H1 (cell line): Measurements from ENCODE around the gene SLC12A7. TPM values are rescaled to one million over a fixed set of nuclear protein-coding genes. Genes with fewer than 3 reads are reported as not detected.

Source experiments
- CTCF ChIA-PET: fragments of 300-600 bp; sonication (Branson Sonifier 250); formaldehyde crosslinking; loops from one replicate; lab custom pipeline; 2021; ENCODE audit not compliant: partially characterized antibody; lab: Charles Lee
- POLR2A ChIA-PET: fragments of 300-600 bp; sonication (Branson Sonifier 250); formaldehyde crosslinking; loops from one replicate; lab custom pipeline; 2021; ENCODE audit warnings: inconsistent platforms; ENCODE audit not compliant: partially characterized antibody; lab: Charles Lee
- DNase-seq, 2 experiments: peaks; one replicate each; pipeline versions ENCODE4 v3.0.0 to v3.0.0-alpha.2; 2010 to 2022; ENCODE audit warnings: low spot score in 2 of 2, low read depth in 1 of 2, mixed read lengths in 1 of 2
- FAIRE-seq: peaks from 2 replicates; lab custom pipeline; 2011; peaks lifted over from hg19 to GRCh38; lab: Jason Lieb, UNC
- H2AFZ ChIP-seq: 2 replicates; pipeline ENCODE4 v1.8.1; 2012; ENCODE audit warnings: low read length, inconsistent platforms
- H2AK5ac ChIP-seq: 2 replicates; pipeline ENCODE4 v1.6.1; 2013; ENCODE audit warnings: low read depth, low read length
- H2BK120ac ChIP-seq: replicated peaks from 2 replicates; pipeline ENCODE3; 2013; ENCODE audit warnings: low read depth, low read length, inconsistent platforms
- H2BK12ac ChIP-seq: 2 replicates; pipeline ENCODE4 v1.6.1; 2013; ENCODE audit warnings: low read depth, low read length
- H2BK15ac ChIP-seq: 2 replicates; pipeline ENCODE4 v1.6.1; 2013; ENCODE audit warnings: low read length
- H2BK20ac ChIP-seq: 2 replicates; pipeline ENCODE4 v1.6.1; 2013; ENCODE audit warnings: low read length
- H2BK5ac ChIP-seq: 2 replicates; pipeline ENCODE4 v1.6.1; 2013; ENCODE audit warnings: low read depth, low read length
- H3K14ac ChIP-seq: 2 replicates; pipeline ENCODE4 v1.6.1; 2013; ENCODE audit warnings: inconsistent platforms; ENCODE audit not compliant: insufficient read length
- H3K18ac ChIP-seq: 2 replicates; pipeline ENCODE4 v1.6.1; 2013; ENCODE audit warnings: low read length; ENCODE audit errors: extremely low read depth
- H3K23ac ChIP-seq: 2 replicates; pipeline ENCODE4 v1.6.1; 2013; ENCODE audit warnings: inconsistent platforms; ENCODE audit not compliant: insufficient read length
- H3K23me2 ChIP-seq: 2 replicates; pipeline ENCODE4 v1.6.1; 2013; ENCODE audit warnings: low read depth, low read length
- H3K27ac ChIP-seq: 2 replicates; pipeline ENCODE4 v1.6.1; 2011; ENCODE audit warnings: low read depth, low read length, inconsistent platforms
- H3K27me3 ChIP-seq, 4 experiments: replicated peaks in 1 of 4; 1 replicate in 1 of 4; 2 replicates in 3 of 4; pipeline versions ENCODE4 v1.6.1 to v1.8.1; 2011 to 2013; ENCODE audit warnings: low read length in 3 of 4, mild to moderate bottlenecking in 3 of 4, inconsistent platforms in 2 of 4, mixed read lengths in 2 of 4, moderate library complexity in 1 of 4; ENCODE audit not compliant: control insufficient read depth in 3 of 4, insufficient read depth in 3 of 4; ENCODE audit errors: extremely low read depth in 1 of 4
- H3K36me3 ChIP-seq, 4 experiments: 2 replicates each; pipeline versions ENCODE4 v1.6.1 to v1.8.1; 2011 to 2013; ENCODE audit warnings: mild to moderate bottlenecking in 4 of 4, low read length in 3 of 4, moderate library complexity in 2 of 4, control low read depth in 1 of 4, inconsistent platforms in 1 of 4; ENCODE audit not compliant: insufficient read depth in 4 of 4, control insufficient read depth in 2 of 4
- H3K4ac ChIP-seq: replicated peaks from 2 replicates; pipeline ENCODE3; 2013; ENCODE audit warnings: low read length, low read depth, mixed read lengths, inconsistent platforms; ENCODE audit not compliant: insufficient read length
- H3K4me1 ChIP-seq, 4 experiments: replicated peaks in 1 of 4; 1 replicate in 1 of 4; 2 replicates in 3 of 4; pipeline versions ENCODE4 v1.6.1 to v1.8.1; 2011 to 2013; ENCODE audit warnings: low read length in 3 of 4, inconsistent platforms in 2 of 4, mixed read lengths in 1 of 4; ENCODE audit not compliant: insufficient read depth in 4 of 4, control insufficient read depth in 3 of 4
- H3K4me2 ChIP-seq, 2 experiments: 2 replicates each; pipeline versions ENCODE4 v1.6.1 to v1.8.1; 2011 to 2013; ENCODE audit warnings: low read depth in 2 of 2, low read length in 2 of 2, control low read depth in 1 of 2, inconsistent platforms in 1 of 2, mild to moderate bottlenecking in 1 of 2; ENCODE audit not compliant: insufficient read depth in 1 of 2
- H3K4me3 ChIP-seq, 4 experiments: fragments of 200-600, 300-600 bp in 1 of 4; sonication (generic), shearing (Covaris generic), sonication (Bioruptor Twin) in 1 of 4; 2 replicates each; pipeline versions ENCODE4 v1.5.1 to v1.8.1; 2011 to 2016; ENCODE audit warnings: low read length in 4 of 4, low read depth in 3 of 4, control low read depth in 2 of 4, inconsistent platforms in 2 of 4, mild to moderate bottlenecking in 2 of 4, mixed read lengths in 1 of 4, moderate library complexity in 1 of 4; ENCODE audit not compliant: insufficient read depth in 2 of 4; ENCODE audit errors: extremely low read depth in 1 of 4
- H3K56ac ChIP-seq: replicated peaks from 2 replicates; pipeline ENCODE3; 2013; ENCODE audit warnings: low read depth, mild to moderate bottlenecking, mixed read lengths, low read length, inconsistent platforms; ENCODE audit not compliant: insufficient read length
- H3K79me1 ChIP-seq: 2 replicates; pipeline ENCODE4 v1.6.1; 2013; ENCODE audit warnings: low read depth, low read length, control low read depth
- H3K79me2 ChIP-seq, 2 experiments: 2 replicates each; pipeline versions ENCODE4 v1.6.1 to v1.8.1; 2012 to 2013; ENCODE audit warnings: low read length in 2 of 2, mild to moderate bottlenecking in 2 of 2, inconsistent platforms in 1 of 2; ENCODE audit not compliant: insufficient read depth in 2 of 2, control insufficient read depth in 1 of 2
- H3K9ac ChIP-seq, 4 experiments: replicated peaks in 1 of 4; 1 replicate in 1 of 4; 2 replicates in 3 of 4; pipeline versions ENCODE4 v1.6.1 to v1.8.1; 2011 to 2013; ENCODE audit warnings: low read depth in 3 of 4, low read length in 3 of 4, control low read depth in 2 of 4, mild to moderate bottlenecking in 2 of 4, moderate library complexity in 2 of 4, inconsistent platforms in 1 of 4; ENCODE audit errors: extremely low read depth in 1 of 4
- H3K9me3 ChIP-seq, 2 experiments: 2 replicates each; pipeline versions ENCODE4 v1.6.1 to v1.8.1; 2012 to 2013; ENCODE audit warnings: mild to moderate bottlenecking in 2 of 2, moderate library complexity in 2 of 2, control low read depth in 1 of 2, inconsistent platforms in 1 of 2, low read depth in 1 of 2, low read length in 1 of 2, mixed read lengths in 1 of 2; ENCODE audit not compliant: insufficient read depth in 2 of 2
- H4K20me1 ChIP-seq, 2 experiments: replicated peaks in 1 of 2; 2 replicates each; pipeline versions ENCODE3 to v1.8.1; 2011 to 2013; ENCODE audit warnings: inconsistent platforms in 2 of 2, low read length in 2 of 2, mild to moderate bottlenecking in 1 of 2; ENCODE audit not compliant: insufficient read depth in 2 of 2, control insufficient read depth in 1 of 2
- H4K5ac ChIP-seq: 2 replicates; pipeline ENCODE4 v1.6.1; 2013; ENCODE audit warnings: low read length, low read depth, mixed read lengths, inconsistent platforms; ENCODE audit not compliant: insufficient read length
- H4K8ac ChIP-seq: 2 replicates; pipeline ENCODE4 v1.8.0; 2013; ENCODE audit warnings: mild to moderate bottlenecking, moderate library complexity, low read length, inconsistent platforms; ENCODE audit not compliant: insufficient read depth; ENCODE audit errors: extremely low read depth
- H4K91ac ChIP-seq: replicated peaks from 2 replicates; pipeline ENCODE3; 2013; ENCODE audit warnings: low read length, mixed read lengths, inconsistent platforms; ENCODE audit not compliant: insufficient read length
- E2F6 ChIP-seq: IDR thresholded peaks from 2 replicates; pipeline ENCODE4 v1.6.1; 2012; ENCODE audit warnings: inconsistent platforms
- JUND ChIP-seq: IDR thresholded peaks from 2 replicates; pipeline ENCODE4 v1.6.1; 2011; ENCODE audit warnings: mild to moderate bottlenecking, improper control_type of control experiment, low read length
- MAFK ChIP-seq: IDR thresholded peaks from 2 replicates; pipeline ENCODE4 v1.6.1; 2012; ENCODE audit warnings: low read depth, mild to moderate bottlenecking, improper control_type of control experiment, low read length
- NRF1 ChIP-seq: IDR thresholded peaks from 2 replicates; pipeline ENCODE4 v1.6.1; 2011; ENCODE audit warnings: mild to moderate bottlenecking, low read depth, low read length, improper control_type of control experiment
- POLR2AphosphoS5 ChIP-seq: IDR thresholded peaks from 2 replicates; pipeline ENCODE4 v1.6.1; 2011; ENCODE audit warnings: low read depth, low read length
- RBBP5 ChIP-seq: IDR thresholded peaks from 2 replicates; pipeline ENCODE4 v1.7.1; 2012; ENCODE audit warnings: low read depth, mild to moderate bottlenecking, inconsistent platforms, low read length, moderate library complexity, borderline replicate concordance
- SIRT6 ChIP-seq: IDR thresholded peaks from one replicate; pipeline ENCODE4 v1.7.1; 2012; ENCODE audit warnings: low read length, inconsistent platforms
- SP1 ChIP-seq: IDR thresholded peaks from 2 replicates; pipeline ENCODE4 v1.6.1; 2011; ENCODE audit warnings: low read depth, low read length
- TAF1 ChIP-seq: IDR thresholded peaks from 2 replicates; pipeline ENCODE4 v1.6.1; 2011; ENCODE audit warnings: mild to moderate bottlenecking, low read depth, low read length
- YY1 ChIP-seq: IDR thresholded peaks from 2 replicates; pipeline ENCODE4 v1.6.1; 2011; ENCODE audit warnings: low read depth, mild to moderate bottlenecking, low read length
- WGBS, 2 experiments: shearing (Covaris generic) in 1 of 2; methylation state at CpG; one replicate each; pipeline versions ENCODE4 v1.1.6 to v1.1.7; 2013 to 2015; ENCODE audit warnings: low lambda C conversion rate in 2 of 2, mixed read lengths in 2 of 2, inconsistent platforms in 1 of 2, low coverage in 1 of 2, missing lambda C conversion rate in 1 of 2; ENCODE audit not compliant: insufficient replicate concordance in 2 of 2, insufficient coverage in 1 of 2, insufficient read length in 1 of 2; ENCODE audit errors: extremely low coverage in 1 of 2, missing lambda C conversion rate in 1 of 2; 5-methylcytosine and 5-hydroxymethylcytosine counted together
- polyA plus RNA-seq, 7 experiments: library from polyadenylated mRNA; depleted of rRNA in 3 of 7; stranded (reverse) in 5 of 7; unstranded in 2 of 7; fragments of >200 nt in 5 of 7; fragments of 200-250 nt in 2 of 7; gene quantifications; 1 replicate in 5 of 7; 2 replicates in 1 of 7; 4 replicates in 1 of 7; pipeline versions ENCODE4 v1.2.1 to v1.2.3, GENCODE V29; 2011 to 2013; ENCODE audit warnings: missing spikeins in 2 of 7, mixed read lengths in 2 of 7
- total RNA-seq: library from RNA; stranded (reverse); fragmentation: NEBNext Ultra II Directional; extraction: Animal tissue kit (Norgen Biotek cat#: 25700); gene quantifications from 2 replicates; pipeline ENCODE4 v1.2.1, GENCODE V29; 2021

The SLC12A7 gene
- total and polyA plus RNA-seq, 2 of the 8 experiments (the other 6 are each of a cell fraction or from before 2014, with no cell fraction given): 23.5 to 39.7 TPM

GRCh38 chr5:1073239-1074102, 38.4 kb downstream of the SLC12A7 start:
- Histone ChIP-seq H3K4me1 (no peaks in the 10 kb centered on the region; a peak in 3 of 7 replicates), H3K9me3 (no peaks in the 10 kb centered on the region), H3K27ac (peak overlapping the region; percentile 42; the same call in 1 of the 2 replicates), H3K79me2 (peaks cover 0 to 6% of the 10 kb centered on the region in 2 experiments; a peak in 1 of 4 replicates), H2BK15ac (no peak overlapping the region), H3K23me2 (no peaks in the 10 kb centered on the region), H2AK5ac (no peak overlapping the region), H4K8ac (no peak overlapping the region; the same call in 1 of the 2 replicates), H3K9ac (no peak overlapping the region), H3K79me1 (peaks cover 5% of the 10 kb centered on the region), H2AFZ (no peak overlapping the region), H3K18ac (peak overlapping the region; percentile 19; the same call in 1 of the 2 replicates), H2BK12ac (0 out of 2 replicates have a peak overlapping the region, but pooled peaks have one; percentile 50), H3K56ac (no peak overlapping the region), H3K4me3 (no peak overlapping the region), H3K36me3 (peaks cover 3 to 33% (median 10%) of the 10 kb centered on the region in 4 experiments; a peak in 5 of 8 replicates), H3K4ac (peak overlapping the region; percentile 38), H4K91ac (peak overlapping the region; percentile 73), H3K4me2 (no peak overlapping the region), H2BK5ac (peak overlapping the region; percentile 46; the same call in 1 of the 2 replicates), H2BK120ac (no peak overlapping the region), H3K14ac (no peak overlapping the region), H3K23ac (no peak overlapping the region), H3K27me3 (no peaks in the 10 kb centered on the region), H4K5ac (peak overlapping the region; percentile 10), H2BK20ac (no peak overlapping the region), H4K20me1 (peaks cover 3 to 13% of the 10 kb centered on the region in 2 experiments)
- ChIA-PET CTCF (interaction anchor here (1.1 kb wide), 1 partner anchor 94 kb away, joined by 7 read pairs; no protein-coding TSS in a partner anchor), POLR2A (interaction anchor here (0.8 kb wide), 1 partner anchor 86 kb away, joined by 4 read pairs; no protein-coding TSS in a partner anchor)
- 93% methylated on average over 40 of the region's 46 CpGs; no CpG with 5 or more reads in 1 of the 2 experiments for WGBS, 2 experiments
- DNase-seq (no peak), FAIRE-seq (no peak)
- TF ChIP-seq NRF1: no peak
- no peak for TF ChIP-seq POLR2AphosphoS5
- no peak for TF ChIP-seq SIRT6
- no peak for TF ChIP-seq SP1
- no peak for TF ChIP-seq MAFK
- no peak for TF ChIP-seq YY1
- TF ChIP-seq JUND: no peak
- TF ChIP-seq TAF1: no peak
- no peak for TF ChIP-seq RBBP5
- TF ChIP-seq E2F6: no peak
